ENCODE measurements around the gene AAGAB. TPM values are rescaled to one million over a fixed set of nuclear protein-coding genes. Genes with fewer than 3 reads are reported as not detected.

AAGAB gene
- total RNA-seq, 1 experiment from 2014 or later = 30.5 TPM

DNA sequence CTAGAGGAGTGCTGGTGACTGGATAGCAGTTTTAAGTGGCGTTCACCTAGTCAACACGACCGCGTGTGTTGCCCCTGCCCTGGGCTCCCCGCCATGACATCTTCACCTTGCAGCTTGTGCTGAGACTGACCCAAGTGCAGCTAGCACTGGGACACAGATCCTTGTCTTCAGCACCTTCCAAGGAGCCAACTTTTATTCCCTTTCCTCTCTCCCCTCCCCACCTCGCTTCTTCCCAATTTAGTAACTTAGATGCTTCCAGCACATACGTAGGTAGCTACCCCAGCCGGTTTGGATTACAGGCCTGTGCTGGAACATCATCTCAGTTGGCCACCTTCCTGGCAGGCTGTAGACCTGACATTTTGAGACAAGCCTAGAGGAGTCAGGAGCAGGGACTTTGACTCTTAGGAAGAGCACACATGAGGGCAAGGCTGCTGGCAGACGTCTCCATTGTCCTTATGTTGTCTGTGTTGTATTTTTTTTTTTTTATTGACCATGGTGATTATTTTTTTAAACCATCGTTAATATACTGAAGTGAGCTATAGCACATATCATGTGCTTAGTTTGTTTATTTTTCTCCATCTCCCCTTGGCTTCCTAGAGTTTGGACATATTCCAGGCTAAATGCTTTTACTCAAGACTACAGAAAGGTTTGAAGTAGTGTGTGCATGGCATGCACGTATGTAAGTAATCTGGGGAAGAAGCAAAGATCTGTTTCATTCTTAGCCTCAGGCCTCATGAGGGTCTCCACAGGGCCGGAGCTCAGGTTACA lies 61.1 kb downstream of the AAGAB start:
- POLR2A ChIA-PET (ENCODE audit: unreplicated experiment) = interaction anchor here (0.6 kb wide), 1 partner anchor 43 kb away, joined by 11 read pairs; no protein-coding TSS in a partner anchor
- H3K27ac ChIP-seq (ENCODE audit: low read length) = no peak overlapping the region
- H3K4me1 ChIP-seq (ENCODE audit: insufficient read depth, low read length) = no peaks in the 10 kb centered on the region

DNA sequence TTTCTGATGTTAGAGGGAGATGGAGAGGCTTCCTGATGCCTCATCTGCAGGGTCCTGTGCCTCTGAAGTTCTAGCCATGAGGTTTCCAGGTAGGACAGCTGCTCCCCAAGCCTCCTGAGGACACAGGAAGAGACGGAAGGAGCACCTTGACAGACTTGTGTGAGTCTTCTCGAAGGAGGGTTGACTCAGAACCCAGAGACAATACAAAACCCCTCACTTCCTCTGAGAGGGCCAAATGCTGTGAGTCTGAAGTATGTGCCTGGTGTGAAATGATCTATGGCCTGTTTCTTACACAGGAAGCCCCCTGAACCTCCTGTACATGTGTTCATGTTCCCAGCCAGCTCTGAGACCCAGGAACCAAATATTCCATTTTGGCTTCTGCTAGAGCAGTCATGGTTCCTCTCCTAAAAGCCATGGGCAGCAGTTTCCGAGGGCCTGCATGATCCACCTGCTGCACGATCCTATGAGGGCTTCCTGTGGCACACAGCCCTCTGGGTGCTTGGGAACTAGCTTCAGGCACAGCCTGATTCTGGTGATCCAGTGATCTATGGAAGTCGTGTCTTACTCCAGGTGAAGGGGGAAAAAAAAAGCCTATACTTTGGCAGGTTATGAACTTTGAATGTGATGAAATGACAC lies 62.2 kb downstream of the AAGAB start:
- no peak for DNase-seq
- no peaks in the 10 kb centered on the region for H3K9me2 ChIP-seq (replicated peaks; ENCODE audit: low read length)
- H3F3A ChIP-seq (ENCODE audit: low read length, unreplicated experiment) = peaks cover 18% of the 10 kb centered on the region
- H3K27ac ChIP-seq (ENCODE audit: low read length) = no peak overlapping the region
- TF ChIP-seq EZH2 (IDR thresholded peaks at IDR 0.05; ENCODE audit: low read length, unreplicated experiment) = no peak
- TF ChIP-seq EZH2phosphoT487 (IDR thresholded peaks at IDR 0.05; ENCODE audit: borderline replicate concordance, low read length) = no peak
- TF ChIP-seq, protein P1, sequence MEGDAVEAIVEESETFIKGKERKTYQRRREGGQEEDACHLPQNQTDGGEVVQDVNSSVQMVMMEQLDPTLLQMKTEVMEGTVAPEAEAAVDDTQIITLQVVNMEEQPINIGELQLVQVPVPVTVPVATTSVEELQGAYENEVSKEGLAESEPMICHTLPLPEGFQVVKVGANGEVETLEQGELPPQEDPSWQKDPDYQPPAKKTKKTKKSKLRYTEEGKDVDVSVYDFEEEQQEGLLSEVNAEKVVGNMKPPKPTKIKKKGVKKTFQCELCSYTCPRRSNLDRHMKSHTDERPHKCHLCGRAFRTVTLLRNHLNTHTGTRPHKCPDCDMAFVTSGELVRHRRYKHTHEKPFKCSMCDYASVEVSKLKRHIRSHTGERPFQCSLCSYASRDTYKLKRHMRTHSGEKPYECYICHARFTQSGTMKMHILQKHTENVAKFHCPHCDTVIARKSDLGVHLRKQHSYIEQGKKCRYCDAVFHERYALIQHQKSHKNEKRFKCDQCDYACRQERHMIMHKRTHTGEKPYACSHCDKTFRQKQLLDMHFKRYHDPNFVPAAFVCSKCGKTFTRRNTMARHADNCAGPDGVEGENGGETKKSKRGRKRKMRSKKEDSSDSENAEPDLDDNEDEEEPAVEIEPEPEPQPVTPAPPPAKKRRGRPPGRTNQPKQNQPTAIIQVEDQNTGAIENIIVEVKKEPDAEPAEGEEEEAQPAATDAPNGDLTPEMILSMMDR (conservative IDR thresholded peaks at IDR 0.05; ENCODE audit: low read depth, low read length) = no peak
- intact Hi-C loops (cut with micrococcal nuclease) = no loop called here
- no peaks in the 10 kb centered on the region for H3K4me1 ChIP-seq (ENCODE audit: insufficient read depth, low read length)
- no peak overlapping the region for H3K9ac ChIP-seq (ENCODE audit: low read length)
- ChIA-PET POLR2A (ENCODE audit: unreplicated experiment) (no interaction called here), CTCF (no interaction called here)
- no peaks in the 10 kb centered on the region for H3K79me2 ChIP-seq (ENCODE audit: low read length)
- no peak overlapping the region for H2AFZ ChIP-seq (ENCODE audit: low read length)
- H3K36me3 ChIP-seq (ENCODE audit: low read depth, low read length) = peaks cover 58% of the 10 kb centered on the region
- TSS peak; percentile 3 for BruUV-seq (replicated peaks)
- H3K27me3 ChIP-seq (ENCODE audit: low read length) = no peaks in the 10 kb centered on the region
- H3K4me3 ChIP-seq (ENCODE audit: low read length) = no peak overlapping the region
- H3K9me3 ChIP-seq (ENCODE audit: low read length) = no peaks in the 10 kb centered on the region
- H4K20me1 ChIP-seq (ENCODE audit: low read length) = no peaks in the 10 kb centered on the region
- ATAC-seq = no peak
- H3K4me2 ChIP-seq (ENCODE audit: low read length) = no peak overlapping the region

More for the DNA sequence above, 61.1 kb downstream of the AAGAB start:
- Histone ChIP-seq H4K20me1 (ENCODE audit: low read length) (no peaks in the 10 kb centered on the region), H2AFZ (ENCODE audit: low read length) (no peak overlapping the region), H3K79me2 (ENCODE audit: low read length) (no peaks in the 10 kb centered on the region), H3K4me3 (ENCODE audit: low read length) (no peak overlapping the region), H3K36me3 (ENCODE audit: low read depth, low read length) (peaks cover 51% of the 10 kb centered on the region), H3K9me2 (replicated peaks; ENCODE audit: low read length) (no peaks in the 10 kb centered on the region), H3K27me3 (ENCODE audit: low read length) (no peaks in the 10 kb centered on the region), H3K9me3 (ENCODE audit: low read length) (no peaks in the 10 kb centered on the region), H3K4me2 (ENCODE audit: low read length) (no peak overlapping the region), H3K9ac (ENCODE audit: low read length) (no peak overlapping the region), H3F3A (ENCODE audit: low read length, unreplicated experiment) (peaks cover 21% of the 10 kb centered on the region)
- no TSS peak for BruUV-seq (replicated peaks)
- CTCF ChIA-PET = no interaction called here
- DNase-seq = no peak
- intact Hi-C loops (cut with micrococcal nuclease) = no loop called here
- TF ChIP-seq, protein P1 (conservative IDR thresholded peaks at IDR 0.05; ENCODE audit: low read depth, low read length) = no peak
- TF ChIP-seq EZH2phosphoT487 (IDR thresholded peaks at IDR 0.05; ENCODE audit: borderline replicate concordance, low read length) (no peak), EZH2 (IDR thresholded peaks at IDR 0.05; ENCODE audit: low read length, unreplicated experiment) (no peak)
- no peak for ATAC-seq

DNA sequence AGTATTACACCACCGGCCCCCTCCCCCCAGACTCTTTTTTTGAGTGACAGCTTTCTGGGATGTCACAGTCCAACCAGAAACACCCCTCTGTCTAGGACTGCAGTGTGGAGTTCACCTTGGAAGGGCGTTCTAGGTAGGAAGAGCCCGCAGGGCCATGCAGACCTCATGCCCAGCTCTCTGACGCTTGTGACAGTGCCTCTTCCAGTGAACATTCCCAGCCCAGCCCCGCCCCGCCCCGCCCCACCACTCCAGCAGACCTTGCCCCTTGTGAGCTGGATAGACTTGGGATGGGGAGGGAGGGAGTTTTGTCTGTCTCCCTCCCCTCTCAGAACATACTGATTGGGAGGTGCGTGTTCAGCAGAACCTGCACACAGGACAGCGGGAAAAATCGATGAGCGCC lies 63.6 kb downstream of the AAGAB start:
- ChIA-PET CTCF (interaction anchor here (0.6 kb wide), 1 partner anchor 48 kb away, joined by 4 read pairs; no protein-coding TSS in a partner anchor), POLR2A (ENCODE audit: unreplicated experiment) (no interaction called here)
- Histone ChIP-seq H3K4me3 (ENCODE audit: low read length) (no peak overlapping the region), H3K36me3 (ENCODE audit: low read depth, low read length) (peaks cover 68% of the 10 kb centered on the region), H3K27ac (ENCODE audit: low read length) (no peak overlapping the region), H2AFZ (ENCODE audit: low read length) (no peak overlapping the region), H3K79me2 (ENCODE audit: low read length) (no peaks in the 10 kb centered on the region), H4K20me1 (ENCODE audit: low read length) (no peaks in the 10 kb centered on the region), H3K4me2 (ENCODE audit: low read length) (no peak overlapping the region), H3K9ac (ENCODE audit: low read length) (no peak overlapping the region), H3K4me1 (ENCODE audit: insufficient read depth, low read length) (no peaks in the 10 kb centered on the region), H3F3A (ENCODE audit: low read length, unreplicated experiment) (peaks cover 7% of the 10 kb centered on the region), H3K9me3 (ENCODE audit: low read length) (no peaks in the 10 kb centered on the region), H3K9me2 (replicated peaks; ENCODE audit: low read length) (no peaks in the 10 kb centered on the region), H3K27me3 (ENCODE audit: low read length) (no peaks in the 10 kb centered on the region)
- BruUV-seq (replicated peaks) = no TSS peak
- intact Hi-C loops (cut with micrococcal nuclease) = no loop called here
- TF ChIP-seq, protein P1 (conservative IDR thresholded peaks at IDR 0.05; ENCODE audit: low read depth, low read length) = no peak
- TF ChIP-seq EZH2 (IDR thresholded peaks at IDR 0.05; ENCODE audit: low read length, unreplicated experiment) (no peak), EZH2phosphoT487 (IDR thresholded peaks at IDR 0.05; ENCODE audit: borderline replicate concordance, low read length) (no peak)
- DNase-seq (no peak), ATAC-seq (no peak)

All from PC-3 (cell line).